GM18498 (cell line): ENCODE data around the gene PRDX2.
"Not testable (repeated sequence)": the region's sequence is repeated elsewhere in the genome, so short reads cannot be mapped to it uniquely, and the experiment has no call there.

Experiments
- ATAC-seq: cut with Tn5 transposase; IDR thresholded peaks from one replicate; pipeline ENCODE4 v1.9.1; 2021; ENCODE audit warnings: mild to moderate bottlenecking, moderate library complexity; ENCODE audit not compliant: unreplicated experiment

Gene PRDX2

GRCh38 chr19:12828494-12828893, 26.9 kb upstream of the PRDX2 start:
- ATAC-seq, result no peak

GRCh38 chr19:12825254-12826131, 23.9 kb upstream of the PRDX2 start:
- ATAC-seq, result no peak

GRCh38 chr19:12821761-12822160, 20.2 kb upstream of the PRDX2 start:
- no peak for ATAC-seq

GRCh38 chr19:12817810-12818209, 16.2 kb upstream of the PRDX2 start:
- not testable (repeated sequence) for ATAC-seq

GRCh38 chr19:12817188-12817587, 15.6 kb upstream of the PRDX2 start:
- not testable (repeated sequence) for ATAC-seq

GRCh38 chr19:12815088-12815487, 13.5 kb upstream of the PRDX2 start:
- ATAC-seq, result no peak

GRCh38 chr19:12806242-12807081, 4.9 kb upstream of the PRDX2 start, which contains the start of gene RNASEH2A:
TSS of gene RNASEH2A (plus strand) at chr19:12806584. CDS start at chr19:12806674, 90 bp downstream.
- ATAC-seq, result peak; percentile 87

GRCh38 chr19:12804051-12804450, 2.5 kb upstream of the PRDX2 start:
- ATAC-seq, result no peak

GRCh38 chr19:12802267-12803106, 887 bp upstream of the PRDX2 start:
- no peak for ATAC-seq

- no peak for ATAC-seq
Measured at GRCh38 chr19:12800923-12801465, 606 bp downstream of the PRDX2 start.

GRCh38 chr19:12800466-12800770, 1.2 kb downstream of the PRDX2 start:
- ATAC-seq, result no peak

- no peak for ATAC-seq
Measured at GRCh38 chr19:12799742-12800465, 1.7 kb downstream of the PRDX2 start.

- ATAC-seq, result not testable (repeated sequence)
Measured at GRCh38 chr19:12797607-12798006, 4.0 kb downstream of the PRDX2 start.

GRCh38 chr19:12797141-12797587, 4.4 kb downstream of the PRDX2 start:
- ATAC-seq, result no peak

GRCh38 chr19:12796146-12797071, 5.2 kb downstream of the PRDX2 start:
- no peak for ATAC-seq

GRCh38 chr19:12794971-12795381, 6.6 kb downstream of the PRDX2 start:
- ATAC-seq, result no peak

- ATAC-seq, result no peak
Measured at GRCh38 chr19:12794196-12794941, 7.2 kb downstream of the PRDX2 start.
